ENCODE results near the gene WNT3.
A peak's percentile ranks its signal among the peaks of the same experiment; 100 is the strongest.

WNT3 gene

GRCh38 chr17:46727572-46728348, 90.7 kb downstream of the WNT3 start:
- DNase-seq: peak; percentile 84

- peak; percentile 18 for DNase-seq
Measured at GRCh38 chr17:46726206-46726605, 92.3 kb downstream of the WNT3 start.

- DNase-seq: no peak
Measured at GRCh38 chr17:46722662-46723285, 95.7 kb downstream of the WNT3 start.

GRCh38 chr17:46720408-46720807, 98.1 kb downstream of the WNT3 start:
- DNase-seq: no peak

GRCh38 chr17:46719891-46720290, 98.6 kb downstream of the WNT3 start:
- no peak for DNase-seq

- DNase-seq: no peak
Measured at GRCh38 chr17:46717999-46718398, 100.5 kb downstream of the WNT3 start.
